ENCODE data around the gene SLC50A1.

Gene SLC50A1

DNA sequence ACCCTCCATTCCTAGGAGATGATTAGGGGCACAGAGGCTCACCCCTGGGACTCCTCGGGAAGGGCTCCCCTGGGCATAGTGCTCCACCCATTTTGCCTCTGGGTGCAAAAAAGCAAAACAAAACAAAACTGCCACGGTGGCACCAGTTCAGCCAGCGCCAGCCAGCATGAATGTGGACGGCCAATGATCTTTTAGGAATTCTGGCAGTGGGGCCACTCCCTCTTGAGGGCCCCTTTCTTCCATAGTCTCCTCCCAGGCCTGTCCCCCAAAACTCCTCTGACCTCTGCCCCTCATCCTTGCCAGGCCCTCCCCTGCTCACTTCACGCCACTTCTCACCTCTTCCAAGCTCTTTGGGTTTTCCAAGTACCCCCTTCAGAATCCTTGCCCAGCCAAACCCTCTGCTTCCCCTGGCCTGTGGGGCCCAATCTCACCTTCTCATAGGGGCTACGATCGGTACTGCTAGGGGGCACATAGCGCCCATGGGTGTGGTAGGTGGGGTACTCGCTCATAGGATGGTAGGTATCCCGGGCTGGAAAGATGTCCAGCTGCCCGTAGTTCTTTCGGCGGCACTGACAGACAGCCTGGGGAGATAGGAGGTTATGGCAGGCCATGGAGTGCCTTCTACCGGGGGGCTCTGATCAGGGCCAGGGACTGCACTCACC lies 51.3 kb downstream of the SLC50A1 start:
- DNase-seq = no peak

DNA sequence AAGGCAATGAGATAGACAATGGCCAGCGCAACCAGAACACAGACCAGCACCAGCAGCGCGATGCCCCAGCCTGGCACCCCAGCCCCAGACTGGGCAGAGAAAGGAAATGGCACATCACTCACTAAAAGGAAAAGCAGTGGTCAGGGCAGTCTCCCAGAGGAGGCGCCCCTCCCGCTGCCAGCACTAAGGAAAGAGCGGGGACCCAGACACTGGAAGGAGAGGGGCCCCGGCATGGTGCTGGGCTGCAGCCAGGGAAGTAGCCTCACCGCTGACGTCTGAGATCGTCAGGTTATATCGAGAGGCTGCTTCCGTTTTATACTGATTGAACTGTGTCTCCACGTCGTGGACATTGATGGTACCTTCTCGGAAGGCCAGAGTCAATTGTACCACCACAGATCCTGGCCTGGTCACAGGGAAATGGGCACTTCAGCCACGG lies 51.8 kb downstream of the SLC50A1 start:
- no peak for DNase-seq

DNA sequence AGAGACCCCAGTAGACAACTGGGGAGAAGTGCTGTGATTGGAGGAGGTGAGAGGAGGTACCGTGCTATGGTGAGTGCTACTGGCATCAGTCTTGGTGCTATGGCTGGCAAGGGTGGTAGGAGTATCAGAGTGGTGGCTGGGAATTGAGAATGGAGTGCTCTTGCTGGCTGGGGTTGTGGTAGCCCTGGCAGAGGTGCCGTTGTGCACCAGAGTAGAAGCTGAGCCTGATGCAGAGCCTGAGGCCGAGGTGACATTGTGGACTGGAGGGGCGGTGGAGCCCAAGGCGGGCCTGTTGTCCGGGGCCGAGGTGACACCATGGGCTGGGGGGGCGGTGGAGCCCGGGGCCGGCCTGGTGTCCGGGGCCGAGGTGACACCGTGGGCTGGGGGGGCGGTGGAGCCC lies 52.6 kb downstream of the SLC50A1 start:
- DNase-seq = no peak
